ENCODE measurements around the gene CRYAA. TPM values are rescaled to one million over a fixed set of nuclear protein-coding genes. Genes with fewer than 3 reads are reported as not detected.
"Not testable (repeated sequence)": the region's sequence is repeated elsewhere in the genome, so short reads cannot be mapped to it uniquely, and the experiment has no call there.

Gene CRYAA
- total RNA-seq (not detected), polyA plus RNA-seq (not detected)
- long read RNA-seq, donor 1 = 0 reads
- long read RNA-seq, donor 2 = 0 reads
- long read RNA-seq, donor 3 = 0 reads

DNA sequence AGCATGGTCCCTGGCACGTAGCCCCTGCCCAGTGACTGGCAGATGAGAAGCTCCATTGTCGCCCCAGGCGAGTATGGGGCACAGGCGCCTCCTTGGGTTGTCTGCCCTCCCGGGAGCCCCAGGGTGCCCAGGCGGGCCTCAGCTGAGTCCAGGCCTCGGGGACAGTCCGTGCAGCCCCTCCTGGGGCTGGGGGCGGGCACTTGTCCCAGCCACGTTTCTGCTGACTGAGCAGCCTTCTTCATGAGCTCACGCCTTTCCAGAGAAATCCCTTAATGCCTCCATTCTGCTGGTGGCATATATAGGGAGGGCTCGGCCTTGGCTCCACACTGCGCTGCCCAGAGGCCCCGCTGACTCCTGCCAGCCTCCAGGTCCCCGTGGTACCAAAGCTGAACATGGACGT, at the start of gene CRYAA:
TSS of gene CRYAA (plus strand) at position 301 of the 400 bp plus-strand sequence. CDS start at position 393, 92 bp downstream.
- H3K27ac ChIP-seq; intact Hi-C loops (cut with DNase I); H3K9me3 ChIP-seq; ATAC-seq; H3K27me3 ChIP-seq; H3K4me1 ChIP-seq; H3K36me3 ChIP-seq; DNase-seq; H3K4me3 ChIP-seq: not testable (repeated sequence)
- 88 to 95% methylated on average over 3 of the region's 16 CpGs; no CpG with 5 or more reads in 2 of the 4 donors for WGBS, 4 donors

DNA sequence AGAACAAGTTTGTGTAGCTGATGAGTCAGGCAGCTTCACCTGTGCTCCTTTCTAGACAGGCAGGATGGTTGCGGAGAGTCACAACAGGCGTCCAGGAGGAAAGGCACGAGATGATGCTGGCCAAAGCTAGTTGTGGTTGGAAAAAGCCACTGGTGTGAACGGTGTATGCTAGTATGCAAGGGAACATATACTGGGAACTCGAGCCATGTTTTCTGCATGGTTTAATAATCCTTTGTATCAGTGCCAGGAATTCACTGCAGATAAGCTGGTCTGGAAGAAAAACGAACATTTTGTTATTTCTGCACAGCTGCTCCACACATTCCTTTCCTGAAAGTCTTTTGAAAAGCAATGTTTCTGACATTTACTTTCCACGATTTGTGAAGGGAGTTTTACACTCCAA, 38.7 kb upstream of the CRYAA start:
- H3K9me3 ChIP-seq; intact Hi-C loops (cut with DNase I); H3K4me3 ChIP-seq; H3K4me1 ChIP-seq; DNase-seq; H3K27me3 ChIP-seq; ATAC-seq; H3K27ac ChIP-seq; H3K36me3 ChIP-seq: not testable (repeated sequence)
- WGBS, 4 donors = no CpG with 5 or more reads among the region's 7 CpGs

GRCh38 chr21:43134520-43134919, 34.3 kb upstream of the CRYAA start:
- H3K27ac ChIP-seq; H3K9me3 ChIP-seq; H3K4me3 ChIP-seq; intact Hi-C loops (cut with DNase I); DNase-seq; H3K4me1 ChIP-seq; H3K36me3 ChIP-seq; H3K27me3 ChIP-seq: not testable (repeated sequence)
- WGBS, 4 donors = no CpG with 5 or more reads among the region's 10 CpGs
- peak in 2 of 4 donors; percentile 14 to 57 for ATAC-seq

- H3K27ac ChIP-seq; H3K36me3 ChIP-seq; H3K27me3 ChIP-seq; intact Hi-C loops (cut with DNase I); DNase-seq; H3K9me3 ChIP-seq; H3K4me1 ChIP-seq; H3K4me3 ChIP-seq: not testable (repeated sequence)
- TF ChIP-seq CTCF (IDR thresholded peaks at IDR 0.05) = peak in 1 of 12 donors; percentile 11
- 5 to 7% methylated on average over 2 to 4 of the region's 8 CpGs; no CpG with 5 or more reads in 2 of the 4 donors for WGBS, 4 donors
- ATAC-seq = peak in 3 of 4 donors; percentile 56 to 77 (median 57)
Measured at GRCh38 chr21:43138944-43139343, 29.9 kb upstream of the CRYAA start.

DNA sequence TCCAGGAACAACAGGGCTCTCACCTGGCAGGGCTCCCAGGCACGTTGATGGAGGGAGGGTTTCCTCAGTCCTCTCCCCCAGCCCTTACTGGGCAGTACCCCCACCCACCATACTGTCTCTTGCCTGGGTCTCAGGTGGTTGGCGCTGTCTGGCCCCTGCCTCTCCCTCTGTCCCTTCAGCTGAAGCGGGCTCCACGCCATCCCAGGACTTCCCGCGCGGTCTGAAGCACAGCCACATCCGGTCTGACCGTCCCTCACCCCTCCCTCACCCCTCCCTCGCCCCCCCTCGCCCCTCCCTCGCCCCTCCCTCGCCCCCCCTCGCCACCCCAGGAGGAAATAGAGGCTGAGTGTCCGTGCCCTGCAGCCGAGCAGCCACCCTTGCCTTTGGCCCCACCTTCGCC, 27.4 kb upstream of the CRYAA start:
- H3K36me3 ChIP-seq; H3K27me3 ChIP-seq; H3K4me1 ChIP-seq; H3K9me3 ChIP-seq; H3K4me3 ChIP-seq; H3K27ac ChIP-seq; ATAC-seq; intact Hi-C loops (cut with DNase I): not testable (repeated sequence)
- peak in 1 of 5 donors; percentile 17 for DNase-seq
- 39 to 48% methylated on average over 3 to 5 of the region's 17 CpGs; no CpG with 5 or more reads in 2 of the 4 donors for WGBS, 4 donors

DNA sequence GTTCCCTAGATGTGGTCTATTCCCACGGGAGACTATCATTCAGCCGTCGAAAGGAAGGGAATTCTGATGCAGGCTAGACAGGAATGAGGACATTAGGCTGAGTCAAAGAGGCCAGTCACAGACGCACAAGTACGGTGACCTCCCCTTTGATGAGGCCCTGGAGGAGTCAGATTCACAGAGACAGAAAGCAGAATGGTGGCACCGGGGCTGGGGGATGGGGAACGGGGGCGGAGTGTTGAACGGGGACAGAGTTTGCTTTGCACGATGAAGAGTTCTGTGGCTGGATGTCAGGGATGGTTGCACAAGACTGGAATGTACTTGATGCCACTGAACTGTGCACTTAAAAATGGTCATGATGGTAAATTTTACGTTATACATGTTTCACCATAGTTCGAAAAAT, 22.2 kb upstream of the CRYAA start:
- H3K27ac ChIP-seq; H3K9me3 ChIP-seq; DNase-seq; H3K27me3 ChIP-seq; H3K4me1 ChIP-seq; ATAC-seq; H3K4me3 ChIP-seq; intact Hi-C loops (cut with DNase I); H3K36me3 ChIP-seq: not testable (repeated sequence)
- no CpG with 5 or more reads among the region's 12 CpGs for WGBS, 4 donors

DNA sequence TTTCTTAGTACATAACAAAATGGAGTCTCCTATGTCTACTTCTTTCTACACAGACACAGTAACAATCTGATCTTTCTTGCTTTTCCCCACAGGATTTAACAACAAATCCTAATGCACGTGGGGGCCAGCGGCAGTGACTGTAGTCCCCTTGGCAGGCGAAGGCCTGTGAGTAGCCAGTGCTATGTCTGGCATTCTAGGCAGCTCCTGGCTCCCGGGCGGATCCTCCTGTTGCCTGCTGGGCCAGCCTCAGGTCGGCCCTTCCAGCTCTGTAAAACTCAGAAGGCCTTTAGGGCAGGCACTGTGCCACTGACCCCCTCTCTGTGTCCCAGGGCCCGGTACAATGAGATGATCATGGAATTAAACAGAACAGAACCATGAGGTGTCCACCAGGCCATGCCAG, 20.8 kb upstream of the CRYAA start:
- intact Hi-C loops (cut with DNase I); H3K27me3 ChIP-seq; H3K36me3 ChIP-seq; H3K9me3 ChIP-seq; H3K4me3 ChIP-seq; DNase-seq; H3K27ac ChIP-seq; H3K4me1 ChIP-seq: not testable (repeated sequence)
- no CpG with 5 or more reads among the region's 7 CpGs for WGBS, 4 donors
- ATAC-seq = peak in 3 of 4 donors; percentile 53 to 86 (median 61)

DNA sequence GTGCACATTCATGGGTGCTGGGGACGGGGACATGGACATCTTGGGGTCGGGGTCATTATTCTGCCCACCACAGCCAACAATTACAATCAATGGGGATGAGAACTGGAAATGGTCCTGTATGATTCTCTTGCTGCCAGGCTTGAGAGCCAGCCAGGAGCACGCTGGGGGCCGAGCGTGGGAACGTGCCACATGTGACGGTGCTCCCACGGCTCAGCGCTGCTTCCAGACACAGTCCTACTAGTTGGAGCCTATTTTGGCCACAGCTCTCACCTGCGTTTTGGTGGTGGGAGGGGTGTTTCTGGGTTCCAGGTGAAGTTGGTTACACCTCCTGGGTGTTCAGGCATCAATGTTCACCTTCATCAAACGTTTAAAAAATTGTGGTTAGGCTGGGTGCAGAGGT, 19.5 kb upstream of the CRYAA start:
- H3K4me1 ChIP-seq; H3K4me3 ChIP-seq; DNase-seq; H3K27me3 ChIP-seq; H3K9me3 ChIP-seq; intact Hi-C loops (cut with DNase I); ATAC-seq; H3K36me3 ChIP-seq; H3K27ac ChIP-seq: not testable (repeated sequence)
- WGBS, 4 donors = no CpG with 5 or more reads among the region's 11 CpGs

DNA sequence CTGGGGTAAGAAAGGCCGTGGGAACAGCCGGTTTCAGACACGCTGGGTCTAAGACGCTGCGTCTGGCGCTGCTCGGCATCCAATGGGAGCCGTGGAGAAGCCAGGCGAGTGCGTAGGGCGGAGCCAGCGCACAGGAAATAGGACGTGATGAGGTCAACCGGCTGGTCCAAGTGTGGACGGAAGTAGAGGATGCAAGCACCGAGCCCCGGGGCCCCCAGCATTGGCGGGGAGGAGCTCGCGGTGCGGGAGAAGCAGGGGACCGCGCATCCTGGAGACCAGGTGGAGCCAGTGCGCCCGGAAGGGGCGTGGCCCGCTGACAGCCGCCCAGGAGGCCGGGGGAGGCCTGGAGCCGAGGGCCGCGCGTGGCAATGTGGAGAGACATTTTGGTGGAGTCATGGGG, 15.2 kb upstream of the CRYAA start:
- H3K36me3 ChIP-seq; DNase-seq; H3K27me3 ChIP-seq; H3K9me3 ChIP-seq; intact Hi-C loops (cut with DNase I); H3K4me3 ChIP-seq; H3K27ac ChIP-seq; H3K4me1 ChIP-seq: not testable (repeated sequence)
- no CpG with 5 or more reads among the region's 33 CpGs for WGBS, 4 donors
- ATAC-seq = peak in 1 of 4 donors; percentile 44

DNA sequence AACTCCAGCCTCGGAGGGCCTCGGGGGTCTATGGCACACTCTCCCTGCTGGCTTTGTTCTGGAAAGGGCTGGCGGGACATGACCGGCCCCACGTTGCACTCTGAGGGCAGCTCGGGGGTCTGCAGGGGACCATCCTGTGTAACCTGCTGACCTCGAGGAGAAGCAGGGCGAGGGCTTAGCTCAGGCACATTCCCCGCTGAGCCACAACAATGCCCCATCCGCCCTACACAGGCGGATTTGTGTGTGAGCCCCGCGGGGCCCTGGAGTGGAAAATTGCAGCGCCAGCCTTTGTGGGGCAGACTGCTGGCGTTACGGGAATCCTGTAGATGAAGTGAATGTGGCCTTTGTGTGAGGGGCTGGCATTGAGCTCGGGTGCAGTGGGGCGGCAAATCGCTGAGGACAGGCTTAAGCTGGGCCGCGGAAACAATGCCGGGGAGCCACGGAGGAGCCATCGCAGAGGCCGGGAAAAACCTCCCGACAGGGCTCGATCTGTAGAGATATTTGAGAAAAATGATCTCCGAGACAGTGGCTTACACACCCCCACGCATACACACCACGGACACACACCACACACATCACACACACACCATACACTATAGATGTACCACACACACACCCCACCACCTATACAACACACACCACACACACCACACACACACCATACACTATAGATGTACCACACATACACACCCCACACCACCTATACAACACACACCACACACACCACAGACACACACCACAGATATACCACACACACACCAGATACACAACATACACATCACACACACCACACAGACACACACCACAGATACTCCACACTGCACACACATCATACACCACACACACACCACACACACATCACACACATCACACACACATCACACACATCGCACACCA, 9.3 kb upstream of the CRYAA start:
- H3K27me3 ChIP-seq; intact Hi-C loops (cut with DNase I); H3K27ac ChIP-seq; DNase-seq; H3K9me3 ChIP-seq; H3K36me3 ChIP-seq; H3K4me1 ChIP-seq; H3K4me3 ChIP-seq; ATAC-seq: not testable (repeated sequence)
- WGBS, 4 donors = 75 to 86% methylated on average over 2 to 3 of the region's 31 CpGs; no CpG with 5 or more reads in 2 of the 4 donors

Data from heart left ventricle (tissue), 16 donors.